ENCODE data around the gene CARD11.
"Not testable (repeated sequence)": the region's sequence is repeated elsewhere in the genome, so short reads cannot be mapped to it uniquely, and the experiment has no call there.

CARD11 gene

GRCh38 chr7:2924866-2925840 lies 118.5 kb downstream of the CARD11 start:
- DNase-seq (ENCODE audit: low spot score), result no peak

DNA sequence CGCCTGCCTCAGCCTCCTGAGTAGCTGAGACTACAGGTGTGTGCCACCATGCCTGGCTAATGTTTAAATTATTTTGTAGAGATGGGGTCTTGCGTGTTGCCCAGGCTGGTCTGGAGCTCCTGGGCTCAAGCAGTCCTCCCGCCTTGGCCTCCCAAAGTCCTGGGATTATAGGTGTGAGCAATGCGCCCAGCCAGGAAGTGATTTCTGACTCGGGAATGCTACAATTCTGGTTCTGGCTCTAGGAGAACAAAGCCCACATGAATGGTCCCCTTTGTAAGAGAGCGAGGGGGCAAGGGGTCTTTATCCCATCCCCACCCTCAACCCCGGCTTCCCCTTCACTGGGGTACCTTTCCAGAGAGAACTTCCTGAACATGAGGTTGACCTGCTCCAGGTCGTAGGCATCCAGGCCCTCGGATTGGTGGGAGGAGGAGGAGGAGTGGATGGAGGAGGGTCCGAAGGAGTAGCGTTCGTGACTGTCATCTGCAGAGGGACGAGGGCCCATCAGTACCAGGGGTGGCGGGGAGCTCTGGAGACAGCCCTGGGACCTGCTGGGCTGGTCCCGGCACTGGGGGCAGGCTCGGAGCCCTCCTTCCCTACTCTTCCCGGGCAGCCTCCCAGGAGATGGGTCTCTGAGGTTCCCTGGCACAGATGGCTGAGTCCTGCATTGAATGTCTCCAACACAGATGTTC lies 119.6 kb downstream of the CARD11 start:
- DNase-seq (ENCODE audit: low spot score), result no peak

- DNase-seq (ENCODE audit: low spot score), result no peak
Observed at GRCh38 chr7:2923291-2923781, 120.3 kb downstream of the CARD11 start.

DNA sequence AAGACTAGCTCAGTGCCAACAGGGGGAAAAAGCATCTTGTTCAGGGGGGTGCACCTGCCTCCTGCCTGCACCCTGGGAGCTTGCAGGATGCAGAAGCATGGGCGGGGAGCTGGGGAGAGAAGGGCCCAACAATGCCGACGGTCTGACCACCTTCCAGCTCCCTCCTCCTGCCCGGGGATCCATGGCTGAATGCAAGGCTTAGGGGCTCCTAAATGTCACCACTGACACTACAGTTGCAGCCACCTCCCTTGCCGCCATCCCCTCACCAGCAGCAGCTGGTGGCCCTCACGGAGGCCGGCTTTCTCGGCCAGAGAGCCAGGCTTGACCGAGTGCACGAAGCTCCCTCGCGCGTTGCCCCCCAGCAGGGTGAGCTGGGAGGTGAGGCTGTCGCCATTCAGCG lies 120.8 kb downstream of the CARD11 start:
- DNase-seq (ENCODE audit: low spot score), result no peak

DNA sequence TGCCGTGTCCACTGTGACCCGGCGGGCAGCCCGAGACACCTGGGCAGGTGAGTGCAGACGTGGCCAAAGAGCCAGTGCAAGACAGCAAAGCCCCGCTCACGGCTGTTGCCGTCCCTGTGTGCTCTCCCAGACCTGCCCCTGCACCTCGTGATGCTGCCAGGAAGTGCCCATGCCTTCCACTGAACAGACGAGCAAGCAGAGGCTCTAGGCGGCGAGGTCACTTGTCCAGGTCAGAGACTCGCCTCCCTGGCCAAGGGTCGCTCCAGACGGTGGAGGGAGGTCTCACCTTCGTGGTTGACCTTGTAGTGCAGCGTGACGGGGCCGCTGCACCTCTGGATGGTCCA lies 121.3 kb downstream of the CARD11 start:
- no peak for DNase-seq (ENCODE audit: low spot score)

GRCh38 chr7:2921653-2922347 lies 121.9 kb downstream of the CARD11 start:
- peak; percentile 4 for DNase-seq (ENCODE audit: low spot score)

DNA sequence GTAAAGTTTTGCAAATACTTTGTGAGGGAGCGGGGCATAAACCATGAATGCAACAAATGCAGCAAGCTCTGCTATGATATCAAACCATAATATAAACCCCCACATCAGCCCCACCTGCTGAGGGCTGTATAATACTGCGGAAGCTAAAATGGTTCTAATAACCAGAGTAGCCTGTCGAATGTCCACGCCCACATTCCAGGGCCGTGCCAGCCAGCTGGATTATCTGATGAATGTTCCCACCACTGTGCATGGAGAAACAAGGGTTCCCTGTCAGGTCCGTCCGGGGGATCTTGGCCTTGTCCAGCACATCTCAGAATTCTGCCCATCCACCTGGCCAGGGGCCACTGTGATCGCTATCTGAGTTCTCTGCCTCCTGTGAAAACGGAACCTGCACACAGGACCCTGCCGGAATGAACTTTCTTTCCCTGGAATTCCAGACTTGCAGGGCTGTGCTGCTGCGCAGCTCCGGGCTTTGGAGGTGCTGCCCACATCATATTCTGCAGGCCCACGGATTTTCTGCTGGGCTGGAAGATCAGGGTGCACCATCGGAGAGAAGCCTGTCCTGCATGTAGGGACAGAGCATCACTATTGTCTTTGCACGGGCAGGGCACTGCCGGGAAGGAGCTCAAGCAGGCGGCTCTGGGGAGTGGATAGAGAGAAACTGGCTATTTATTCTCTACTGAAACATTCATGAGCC lies 122.6 kb downstream of the CARD11 start:
- no peak for DNase-seq (ENCODE audit: low spot score)

GRCh38 chr7:2920480-2920879 lies 123.2 kb downstream of the CARD11 start:
- DNase-seq (ENCODE audit: low spot score), result not testable (repeated sequence)

- no peak for DNase-seq (ENCODE audit: low spot score)
Observed at GRCh38 chr7:2920041-2920440, 123.6 kb downstream of the CARD11 start.

DNA sequence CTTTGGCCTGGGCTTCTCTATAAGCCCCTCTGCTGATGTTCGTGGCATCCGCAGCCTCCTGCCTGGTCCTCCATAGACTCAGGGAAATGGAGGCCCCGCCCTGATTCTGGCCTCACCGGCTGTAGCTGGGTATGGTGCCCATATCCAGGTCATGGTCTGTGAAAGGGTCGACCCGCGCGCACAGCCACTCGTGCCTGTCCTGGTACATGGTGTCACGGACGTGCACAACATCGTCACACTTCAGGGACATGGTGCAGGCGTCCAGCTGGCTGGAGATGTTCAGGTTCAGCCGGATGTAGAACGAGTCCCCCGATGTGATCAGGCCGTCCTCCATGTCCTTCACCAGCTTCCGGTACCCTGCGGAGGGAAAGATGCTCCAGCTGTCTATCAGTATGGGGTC lies 124.4 kb downstream of the CARD11 start:
- no peak for DNase-seq (ENCODE audit: low spot score)

DNA sequence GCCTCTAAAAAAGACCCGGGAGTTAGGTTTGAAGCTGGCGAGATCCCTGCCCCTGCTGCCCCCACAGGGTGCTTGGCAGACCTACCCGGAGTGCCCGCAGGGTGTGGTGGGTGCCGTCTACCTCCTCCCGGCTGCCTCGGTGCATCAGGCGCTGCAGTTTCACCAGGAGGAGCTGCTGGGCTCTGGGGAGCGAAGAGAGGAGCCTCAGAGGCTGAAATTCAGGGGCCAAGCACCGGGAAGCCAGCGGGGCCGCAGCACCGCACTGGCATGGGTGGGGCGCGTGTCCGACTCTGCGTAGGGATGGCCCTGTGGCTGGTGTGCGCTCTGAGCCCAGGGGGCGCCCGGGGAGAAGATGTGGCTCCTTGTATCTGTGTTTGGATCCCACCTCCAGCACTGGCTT lies 125.3 kb downstream of the CARD11 start:
- no peak for DNase-seq (ENCODE audit: low spot score)

DNA sequence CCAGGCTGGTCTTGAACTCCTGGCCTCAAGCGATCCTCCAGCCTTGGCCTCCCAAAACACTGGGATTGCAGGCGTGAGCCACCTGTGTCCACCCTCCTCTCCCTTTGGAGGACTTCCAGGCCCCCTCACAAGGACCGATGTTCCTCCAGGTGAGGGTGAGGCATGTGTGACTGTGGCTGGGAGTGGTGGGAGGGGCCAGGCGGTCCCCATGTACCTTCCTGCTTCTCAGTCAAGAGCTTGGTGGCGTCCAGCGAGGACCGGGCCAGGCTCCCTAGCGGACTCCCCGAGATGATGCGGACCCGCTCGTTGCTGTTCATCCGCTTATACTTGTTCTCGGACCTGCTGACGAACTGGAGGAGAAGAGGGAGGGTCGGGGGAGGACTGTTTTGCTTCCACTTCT lies 128.6 kb downstream of the CARD11 start:
- DNase-seq (ENCODE audit: low spot score), result no peak

DNA sequence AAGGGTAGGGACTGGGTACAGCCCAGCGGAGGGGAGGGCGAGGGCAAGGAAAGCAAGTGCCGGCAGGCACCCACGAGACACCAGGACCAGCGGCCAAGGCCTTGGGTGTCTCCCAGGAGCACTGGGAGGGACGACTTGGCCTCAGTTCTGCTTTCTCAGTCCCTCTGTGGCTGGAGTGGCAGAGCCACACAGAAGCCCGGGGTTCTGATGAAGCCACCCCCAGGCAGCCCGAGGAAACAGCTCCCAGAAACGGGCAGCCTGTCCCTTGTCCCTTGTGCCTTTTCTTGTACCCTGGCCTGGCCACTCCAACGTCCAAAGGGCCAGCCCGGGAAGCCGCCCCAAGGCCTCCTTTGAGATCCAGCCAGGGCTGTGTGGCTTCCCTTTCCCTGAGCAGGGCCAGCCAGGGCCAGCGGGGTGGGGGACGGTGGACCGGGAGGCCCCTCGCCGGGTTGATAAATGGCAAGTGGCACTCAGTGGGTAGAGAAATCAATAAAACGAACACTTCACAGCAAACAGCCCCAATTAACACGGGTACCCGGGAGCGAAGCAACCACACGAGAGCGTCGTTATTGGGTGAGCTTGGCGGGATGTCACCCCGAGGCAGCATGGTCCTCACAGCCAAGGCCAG lies 129.8 kb downstream of the CARD11 start:
- no peak for DNase-seq (ENCODE audit: low spot score)

GRCh38 chr7:2912684-2913439 lies 130.8 kb downstream of the CARD11 start:
- no peak for DNase-seq (ENCODE audit: low spot score)

DNA sequence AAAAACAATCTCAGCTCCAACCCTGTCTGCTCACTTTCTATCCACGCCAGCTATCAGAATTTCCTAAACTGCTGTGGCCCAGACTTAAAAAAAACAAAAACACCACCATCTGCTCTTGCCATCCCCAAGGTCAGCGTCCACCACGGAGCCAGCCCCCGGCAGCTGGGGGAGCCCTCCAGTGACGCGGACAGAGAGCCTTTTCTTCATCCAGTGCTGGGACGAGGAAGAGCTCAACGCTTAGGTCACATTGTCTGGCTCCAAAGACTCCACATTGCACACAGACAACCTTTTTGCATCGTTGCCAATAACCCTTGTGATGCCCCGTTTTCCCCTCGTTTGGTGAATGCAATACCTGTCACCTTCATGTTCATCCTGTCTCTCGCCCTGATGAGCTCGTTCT lies 132.2 kb downstream of the CARD11 start:
- DNase-seq (ENCODE audit: low spot score), result no peak

- no peak for DNase-seq (ENCODE audit: low spot score)
Observed at GRCh38 chr7:2909471-2910039, 134.1 kb downstream of the CARD11 start.

DNA sequence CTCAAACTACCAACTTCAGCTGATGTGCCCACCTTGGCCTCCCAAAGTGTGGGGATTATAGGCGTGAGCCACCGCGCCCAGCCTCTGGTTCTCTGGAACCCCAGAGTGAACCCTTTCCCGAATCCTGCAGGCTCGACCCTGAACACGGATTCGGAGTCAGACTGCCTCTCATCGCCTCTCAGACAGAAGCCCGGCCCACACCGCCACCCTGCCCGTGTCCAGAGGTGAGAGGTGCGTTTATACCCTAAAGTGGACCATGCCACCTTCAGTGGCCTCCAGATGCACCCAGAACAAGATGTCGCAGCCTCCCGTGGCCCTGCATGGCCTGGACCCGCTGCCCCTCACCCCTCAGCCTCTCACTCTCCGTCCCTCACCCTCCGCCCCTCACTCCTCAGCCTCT lies 134.6 kb downstream of the CARD11 start:
- DNase-seq (ENCODE audit: low spot score), result no peak

DNA sequence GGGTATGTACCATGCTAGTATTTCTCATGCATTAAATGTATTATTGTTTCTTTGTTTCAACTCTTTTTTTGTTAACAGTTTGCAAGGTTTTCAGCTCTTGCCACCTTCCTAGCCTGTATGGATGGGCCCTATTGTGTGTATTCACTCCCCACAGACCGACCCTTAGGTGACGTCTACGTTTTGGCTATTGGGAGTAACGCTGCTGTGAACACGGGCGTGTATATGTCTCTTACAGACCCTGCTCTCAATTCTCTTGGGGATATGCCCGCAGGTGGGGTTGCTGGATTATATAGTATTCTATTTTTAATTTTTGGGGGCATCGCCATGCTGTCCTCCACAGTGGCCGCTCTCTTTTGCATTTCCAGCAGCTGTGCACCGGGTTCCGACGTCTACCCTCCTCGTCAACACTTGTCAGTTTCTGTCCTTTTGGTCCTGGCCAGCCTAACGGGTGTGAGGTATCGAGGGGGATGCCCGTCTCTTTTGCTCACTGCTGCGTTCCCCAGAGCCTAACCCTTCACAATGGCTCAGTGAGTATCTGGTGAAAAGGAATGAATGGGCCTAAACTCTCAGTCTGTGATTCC lies 135.5 kb downstream of the CARD11 start:
- DNase-seq (ENCODE audit: low spot score), result no peak

DNA sequence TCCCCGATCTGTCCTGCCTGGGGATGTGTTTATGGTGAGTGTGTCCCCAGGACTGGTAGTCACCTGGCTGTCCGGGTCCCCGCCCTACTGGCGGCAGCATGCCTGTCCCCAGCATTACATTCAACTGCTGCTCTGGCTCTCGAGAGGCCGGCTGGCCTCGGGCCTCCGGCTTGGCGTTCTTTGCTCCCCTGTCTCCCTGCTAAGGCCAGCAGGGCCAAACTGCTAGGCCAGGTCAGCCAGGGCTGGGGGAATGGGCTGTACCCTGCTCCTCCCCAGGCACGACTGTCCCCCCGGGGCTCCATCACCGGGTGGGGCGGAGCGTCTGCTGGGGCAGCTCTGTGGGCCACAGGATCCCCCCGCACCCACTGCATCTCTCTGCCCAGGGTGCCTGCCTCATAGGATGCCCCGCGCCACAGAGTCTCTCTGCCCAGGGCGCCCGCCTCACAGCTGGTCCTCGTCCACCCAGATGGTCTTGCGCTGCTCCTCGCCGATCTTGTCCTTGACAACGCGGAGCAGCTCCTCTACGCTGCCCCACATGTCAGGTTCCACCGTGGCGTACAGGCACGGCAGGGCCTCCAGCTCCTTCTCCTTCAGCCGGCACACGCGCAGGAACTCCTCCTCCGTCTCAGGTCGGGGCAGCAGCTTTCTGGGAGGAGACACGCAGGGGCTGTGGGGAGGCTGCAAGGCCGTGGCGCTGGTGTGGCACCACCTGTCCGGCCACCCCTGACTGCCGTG lies 137.3 kb downstream of the CARD11 start:
- DNase-seq (ENCODE audit: low spot score), result no peak
